Measurements from ENCODE around the gene HSFX3. TPM values are rescaled to one million over a fixed set of nuclear protein-coding genes. Genes with fewer than 3 reads are reported as not detected.
A peak's percentile ranks its signal among the peaks of the same experiment; 100 is the strongest.
"Not testable (repeated sequence)": the region's sequence is repeated elsewhere in the genome, so short reads cannot be mapped to it uniquely, and the experiment has no call there.

Gene HSFX3
- total RNA-seq, 1 donor from 2014 or later, result not detected

DNA sequence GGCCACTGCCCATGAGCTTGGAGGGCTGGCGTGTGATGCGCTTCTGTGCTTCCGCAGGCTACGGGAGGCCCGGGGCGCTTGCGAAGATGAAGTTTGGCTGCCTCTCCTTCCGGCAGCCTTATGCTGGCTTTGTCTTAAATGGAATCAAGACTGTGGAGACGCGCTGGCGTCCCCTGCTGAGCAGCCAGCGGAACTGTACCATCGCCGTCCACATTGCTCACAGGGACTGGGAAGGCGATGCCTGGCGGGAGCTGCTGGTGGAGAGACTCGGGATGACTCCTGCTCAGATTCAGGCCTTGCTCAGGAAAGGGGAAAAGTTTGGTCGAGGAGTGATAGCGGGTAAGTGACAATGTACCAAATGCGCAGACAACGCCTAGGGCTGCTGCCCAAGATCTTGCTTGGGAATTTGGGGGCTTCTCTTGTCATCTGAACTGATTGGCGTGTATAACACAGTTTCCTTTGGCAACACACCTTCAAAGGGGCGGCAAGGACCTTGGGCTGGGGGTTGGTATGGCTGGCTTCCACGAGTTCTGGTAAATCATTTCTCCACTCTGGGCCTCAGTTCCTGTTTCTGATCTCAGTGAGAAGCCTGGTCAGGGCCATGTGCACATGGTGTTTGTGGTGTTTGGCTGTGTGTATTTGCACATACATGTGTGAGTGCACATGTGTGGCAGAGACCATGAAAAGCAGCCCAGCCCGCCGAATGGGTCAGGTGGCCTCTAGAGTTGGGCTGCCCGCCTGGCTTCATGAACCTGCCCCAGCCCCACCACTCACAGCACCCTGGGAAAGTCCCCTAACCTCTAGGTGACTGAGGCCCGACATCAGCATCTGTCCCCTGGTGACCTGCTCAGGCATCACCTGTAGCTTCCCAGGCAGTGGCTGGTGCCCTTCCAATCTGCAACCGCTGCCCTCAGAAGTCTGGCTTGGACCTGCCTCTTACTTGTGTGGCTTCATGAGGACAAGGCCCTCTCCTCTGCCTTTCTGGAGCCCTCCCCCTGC is 3.9 kb downstream of the HSFX3 start:
- not testable (repeated sequence) for DNase-seq (ENCODE audit: low spot score)

DNA sequence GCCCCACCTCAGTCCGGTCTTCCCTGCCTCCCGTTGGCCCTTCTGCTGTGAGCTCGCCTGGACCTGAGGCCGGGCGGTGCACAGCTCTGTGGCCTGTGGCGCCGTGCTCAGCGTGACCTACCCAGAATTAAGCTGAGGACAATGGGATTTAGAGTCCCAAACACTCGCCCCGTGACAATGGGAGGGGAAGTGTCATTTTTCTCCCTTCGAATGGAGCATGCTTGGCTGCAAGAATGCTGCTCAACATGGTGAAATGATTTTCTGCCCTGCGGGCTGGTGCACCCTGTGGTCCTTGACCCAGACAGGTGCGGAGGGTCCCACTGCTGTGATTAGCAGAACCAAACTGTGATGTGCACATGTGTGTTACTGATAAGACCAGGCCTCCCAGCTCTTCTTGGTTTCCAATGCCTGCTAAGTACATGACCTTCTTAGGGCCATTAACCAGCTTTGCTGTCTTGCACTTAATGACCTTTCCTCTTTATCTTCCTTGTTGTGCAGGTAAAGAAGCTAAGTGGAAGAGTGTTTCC is 8.1 kb downstream of the HSFX3 start:
- DNase-seq (ENCODE audit: low spot score), result no peak

DNA sequence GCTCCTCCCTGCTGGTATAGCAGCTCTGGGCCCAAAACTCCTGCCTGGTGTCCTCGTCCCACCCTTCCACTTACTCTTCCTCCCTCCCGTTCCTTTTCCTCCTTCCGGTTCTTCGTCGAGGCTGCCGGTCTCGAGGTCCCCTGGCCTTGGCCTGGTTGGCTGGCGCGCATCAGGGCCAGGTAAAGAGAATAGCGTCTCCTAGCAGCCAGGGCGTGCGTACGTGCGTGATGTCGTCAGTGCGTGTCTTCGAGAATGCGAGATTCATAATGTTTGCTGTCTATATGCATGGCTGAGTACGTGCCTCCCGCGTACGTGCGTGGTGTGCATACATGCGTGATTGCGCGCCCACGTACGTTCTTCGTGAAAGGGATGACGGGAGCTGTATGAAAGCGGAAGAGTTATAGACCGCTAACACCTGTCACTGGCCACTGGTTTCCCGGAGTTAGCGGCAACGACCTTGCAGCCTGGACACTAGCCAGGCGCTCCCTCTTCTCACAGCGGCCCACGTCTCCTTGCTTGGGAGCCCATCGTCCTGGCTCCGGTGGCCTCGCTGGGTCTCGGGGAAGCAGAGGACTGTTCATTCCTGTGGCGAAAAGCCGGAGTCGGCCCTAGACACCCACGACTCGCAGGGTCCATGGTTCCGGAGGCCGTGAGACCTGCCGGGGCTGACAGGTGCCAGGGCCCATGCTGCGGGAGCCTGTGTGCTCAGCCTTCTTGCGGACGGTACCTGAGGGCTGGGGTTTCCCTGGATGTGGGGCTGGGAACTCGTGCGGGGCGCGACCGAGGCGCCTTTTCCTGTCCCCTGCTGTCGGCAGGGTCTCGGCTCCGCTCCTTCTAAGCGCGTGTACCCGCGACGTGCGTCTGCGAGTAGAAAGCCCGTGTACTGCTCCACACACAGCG is 8.9 kb downstream of the HSFX3 start, which contains the start of gene EOLA1:
TSS of gene EOLA1 (plus strand) at position 392 of the 900 bp plus-strand sequence. CDS start 4,619 bp downstream, outside the sequence.
- peak; percentile 89 for DNase-seq (ENCODE audit: low spot score)

DNA sequence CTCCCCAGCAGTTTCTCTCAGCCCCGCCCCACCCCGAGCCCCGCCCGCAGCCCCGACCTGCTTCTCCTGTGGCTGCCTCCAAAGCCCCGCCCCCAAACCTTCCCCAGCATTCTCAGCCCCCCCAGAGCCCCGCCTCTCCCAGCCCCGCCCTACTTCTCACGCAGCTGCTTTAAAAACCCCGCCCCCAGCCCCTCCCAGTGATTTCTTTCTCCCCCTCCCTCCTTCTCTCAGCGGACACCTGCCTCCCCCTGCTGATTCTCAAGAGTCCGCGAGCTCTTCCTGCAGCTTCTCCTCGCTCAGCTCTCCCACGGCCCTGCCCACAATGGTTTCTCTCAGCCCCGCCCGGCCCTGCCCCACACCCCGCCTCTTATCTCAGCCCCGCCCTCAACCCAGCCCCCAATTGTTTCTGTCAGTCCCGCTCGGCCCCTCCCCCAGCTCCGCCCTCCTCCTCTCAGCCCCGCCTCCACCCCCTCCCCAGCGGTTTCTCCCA is 9.5 kb downstream of the HSFX3 start:
- peak; percentile 93 for DNase-seq (ENCODE audit: low spot score)

DNA sequence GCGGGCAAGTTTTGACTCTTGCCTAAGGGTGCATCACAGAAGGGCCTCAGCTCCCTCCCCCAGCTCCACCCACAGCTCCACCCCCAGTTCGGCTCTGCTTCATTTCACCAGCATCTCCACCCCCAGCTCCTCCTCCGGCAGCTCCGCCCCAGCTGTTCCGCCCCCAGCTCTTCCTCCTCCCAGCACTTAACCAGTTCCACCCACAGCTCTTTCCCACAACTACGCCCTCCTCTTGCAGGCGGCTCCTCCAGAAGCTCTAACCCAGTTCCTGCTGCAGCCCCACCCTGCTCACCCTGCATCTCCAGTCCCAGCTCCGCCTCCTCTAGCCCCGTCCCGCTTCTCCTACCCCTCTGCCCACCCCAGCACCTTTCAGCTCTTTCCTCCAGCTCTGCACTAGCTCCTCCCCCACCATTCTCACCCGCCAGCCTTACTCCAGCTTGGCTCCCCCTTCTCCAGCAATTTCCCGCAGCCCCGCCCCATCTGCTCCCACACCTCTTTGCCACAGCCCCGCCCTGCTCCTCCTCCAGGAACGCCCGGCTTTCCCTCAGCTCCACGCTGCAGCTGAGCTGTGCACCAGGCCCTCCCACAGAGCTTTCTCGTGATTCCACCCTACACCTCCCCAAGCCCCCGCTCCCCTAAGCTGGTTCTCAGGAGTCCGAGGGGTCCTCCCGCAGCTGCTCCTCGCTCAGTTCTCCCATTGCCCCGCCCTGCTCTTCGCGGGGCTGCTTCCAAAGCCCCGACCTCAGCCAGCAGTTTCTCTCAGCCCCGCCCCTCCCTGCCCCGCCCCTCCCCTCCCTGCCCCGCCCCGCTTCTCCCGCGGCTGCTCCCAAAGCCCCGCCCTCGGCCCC is 10.2 kb downstream of the HSFX3 start:
- peak; percentile 87 for DNase-seq (ENCODE audit: low spot score)

DNA sequence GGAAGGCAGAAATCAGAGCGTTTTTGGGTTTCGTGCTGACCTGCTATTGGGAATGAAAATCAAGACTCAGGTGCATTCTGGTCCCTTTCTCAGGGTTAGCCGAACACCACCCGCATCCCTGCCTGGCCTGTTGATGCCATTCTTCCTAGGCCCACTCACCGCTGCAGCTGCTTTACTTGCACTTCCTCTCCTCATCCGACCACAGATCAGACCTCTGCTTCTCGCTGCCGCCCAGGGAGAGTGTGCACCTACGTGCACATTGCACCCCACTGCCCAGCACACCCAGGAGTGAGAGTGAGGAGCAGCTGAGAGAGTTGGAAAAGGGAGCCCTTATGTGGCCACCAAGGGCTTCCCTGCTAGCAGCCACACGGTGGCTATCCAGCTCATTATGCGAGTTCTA is 12.2 kb downstream of the HSFX3 start:
- not testable (repeated sequence) for DNase-seq (ENCODE audit: low spot score)

DNA sequence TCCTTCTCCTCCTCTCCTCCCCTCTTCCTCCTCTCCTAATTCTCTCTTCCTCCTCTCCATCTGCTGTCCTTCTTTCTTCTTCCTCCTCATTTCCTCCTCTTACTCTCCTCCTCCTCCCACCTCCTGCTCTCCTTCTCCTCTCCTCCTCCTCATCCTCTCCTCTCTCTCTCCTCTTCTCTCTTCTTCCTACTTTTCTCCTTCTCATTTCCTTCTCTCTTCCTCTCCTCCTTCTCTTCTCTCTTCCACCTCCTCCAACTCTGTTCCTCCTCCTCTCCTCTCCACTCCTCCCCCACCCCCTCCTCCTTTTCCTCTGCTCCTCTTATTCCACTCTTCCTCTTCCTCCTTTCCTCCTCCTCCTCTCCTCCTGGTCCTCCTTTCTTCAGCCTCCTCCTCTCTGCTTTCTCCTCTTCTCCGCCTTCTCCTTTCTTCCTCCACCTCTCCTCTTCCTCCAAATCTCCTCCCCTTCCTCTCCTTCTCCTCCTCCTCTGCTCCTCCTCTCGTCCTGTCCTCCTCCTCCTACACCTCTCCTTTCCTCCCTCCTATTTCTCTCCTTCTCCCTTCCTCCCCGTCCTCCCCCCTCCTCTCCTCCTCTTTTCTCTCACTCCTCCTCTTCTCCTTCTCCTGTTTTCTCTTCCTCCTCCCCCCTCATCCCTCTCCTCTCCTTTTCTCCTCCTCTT is 14.7 kb downstream of the HSFX3 start:
- not testable (repeated sequence) for DNase-seq (ENCODE audit: low spot score)

DNA sequence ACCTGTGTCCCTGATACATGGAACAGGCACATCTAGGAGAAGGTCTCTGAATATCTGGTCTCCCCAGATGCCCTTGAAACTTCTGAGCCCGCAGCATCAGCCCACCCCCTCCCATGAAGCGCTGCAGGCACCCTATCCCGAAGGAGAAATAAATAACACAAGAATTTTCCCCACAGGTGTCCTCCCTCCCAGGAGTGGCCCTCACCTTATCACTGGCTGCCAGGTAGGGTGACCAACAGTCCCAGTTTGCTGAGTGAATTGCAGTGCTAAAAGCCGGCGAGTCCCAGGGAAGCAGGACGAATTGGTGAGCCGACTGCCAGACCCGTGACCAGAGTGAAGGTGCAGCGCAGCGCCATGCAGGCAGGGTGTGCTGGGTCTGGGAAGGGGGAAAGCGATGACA is 15.7 kb downstream of the HSFX3 start:
- DNase-seq (ENCODE audit: low spot score), result not testable (repeated sequence)

DNA sequence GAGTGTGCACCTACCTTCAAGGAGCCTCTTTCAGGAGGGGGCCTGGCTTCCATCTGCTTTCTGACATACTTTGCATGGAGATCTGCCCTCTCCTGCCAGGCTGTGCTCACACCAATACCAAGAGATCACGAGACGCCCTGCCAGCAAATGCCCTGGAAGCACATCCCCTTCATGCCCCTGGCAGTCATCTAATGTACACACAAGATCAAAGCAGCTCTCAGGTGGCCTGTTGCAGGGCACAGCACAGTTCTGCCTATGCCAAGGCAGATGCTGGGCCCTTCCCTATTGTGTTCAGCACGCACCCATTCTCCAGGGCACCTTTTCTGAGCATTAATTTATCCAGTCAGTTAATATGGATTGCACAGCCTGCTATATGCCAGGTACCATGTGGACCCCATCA is 16.9 kb downstream of the HSFX3 start:
- not testable (repeated sequence) for DNase-seq (ENCODE audit: low spot score)

DNA sequence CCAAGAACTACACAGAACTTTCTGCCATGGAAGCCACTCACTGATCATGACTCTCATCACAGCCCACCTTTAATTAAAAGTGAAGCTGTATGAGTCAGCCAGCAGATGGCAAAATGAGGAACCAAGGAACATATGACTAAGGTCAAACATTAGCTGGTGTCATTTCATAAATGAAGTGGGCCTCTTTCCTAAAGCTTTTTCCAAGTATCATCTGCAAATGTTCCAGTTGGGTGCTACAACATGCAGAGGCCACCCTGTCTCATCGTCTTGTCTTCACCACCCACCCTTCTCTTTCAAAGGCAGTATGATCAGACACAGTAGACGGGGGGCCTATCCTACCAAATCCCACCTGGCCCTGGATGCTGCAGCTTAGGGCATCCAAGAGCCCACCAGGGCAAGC is 18.1 kb downstream of the HSFX3 start:
- DNase-seq (ENCODE audit: low spot score), result no peak

DNA sequence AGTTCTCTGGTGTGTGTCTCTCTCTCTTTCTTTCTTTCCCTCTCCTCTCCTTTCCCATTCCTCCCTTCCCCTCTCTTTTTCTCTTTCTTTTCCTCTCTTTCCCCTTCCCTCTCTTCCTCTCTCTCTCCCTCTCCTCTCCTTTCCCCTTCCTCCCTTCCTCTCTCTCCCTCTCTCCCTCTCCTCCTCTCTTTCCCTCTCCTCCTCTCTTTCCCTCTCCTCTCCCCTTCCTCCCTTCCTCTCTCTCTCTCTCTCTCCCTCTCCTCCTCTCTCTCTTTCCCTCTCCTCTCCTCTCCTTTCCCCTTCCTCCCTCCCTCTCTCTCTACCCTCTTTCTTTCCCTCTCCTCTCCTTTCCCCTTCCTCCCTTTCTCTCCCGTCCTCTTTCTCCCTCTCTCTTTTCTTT is 21.3 kb downstream of the HSFX3 start:
- DNase-seq (ENCODE audit: low spot score), result no peak

DNA sequence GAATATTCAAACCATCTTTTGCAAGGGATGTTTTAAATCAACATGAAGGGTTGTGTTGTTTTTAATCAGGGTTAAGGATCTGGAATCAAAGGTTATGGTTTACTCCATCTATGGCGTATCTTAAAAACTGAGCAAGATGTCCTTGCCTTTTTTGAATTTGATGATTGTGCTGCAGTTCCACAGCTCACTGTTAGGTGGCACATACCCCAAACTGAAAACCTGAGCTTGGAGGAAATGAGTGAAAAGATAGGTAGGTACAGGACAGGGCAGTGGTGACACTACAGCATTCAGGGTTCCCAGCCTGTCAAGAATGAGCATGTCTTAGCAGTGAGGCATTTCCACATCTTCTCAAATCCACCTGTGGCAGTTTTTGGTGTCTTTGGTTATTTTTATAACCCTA is 22.0 kb downstream of the HSFX3 start:
- DNase-seq (ENCODE audit: low spot score), result no peak

DNA sequence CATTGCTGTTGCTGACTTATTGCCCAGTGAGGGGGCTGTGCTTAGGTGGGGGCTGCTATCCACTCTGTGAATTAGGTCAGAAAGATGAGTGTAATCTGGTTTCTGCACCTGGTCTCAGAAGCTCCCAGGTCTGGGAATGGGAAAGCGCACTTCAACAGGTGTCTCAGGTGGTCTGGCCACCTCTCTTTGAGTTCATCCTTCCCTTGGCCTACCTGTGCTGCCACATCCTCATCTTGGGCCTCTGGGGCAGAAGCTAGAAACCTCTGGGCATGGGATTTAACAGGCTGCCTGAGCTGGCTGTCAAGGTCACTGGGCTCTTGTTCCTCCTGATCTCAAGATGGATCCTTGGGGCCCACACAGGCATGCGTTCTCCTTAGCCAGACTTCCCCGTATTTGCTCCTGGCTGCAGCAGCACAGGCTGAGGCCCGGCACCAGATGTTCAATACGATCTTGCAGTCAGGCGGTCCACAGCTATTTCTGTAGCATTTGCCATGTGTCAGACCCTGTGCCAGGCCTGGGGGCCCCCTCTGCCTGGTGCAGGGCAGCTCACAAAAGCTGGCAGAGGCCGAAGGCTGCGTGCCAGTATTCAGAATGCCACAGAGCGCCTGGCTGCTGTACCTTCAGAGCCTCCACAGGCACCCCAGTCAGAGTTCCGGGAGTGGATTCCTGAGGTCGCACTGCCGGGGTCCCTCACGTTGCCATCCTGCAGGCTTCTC is 23.2 kb downstream of the HSFX3 start:
- DNase-seq (ENCODE audit: low spot score), result not testable (repeated sequence)

DNA sequence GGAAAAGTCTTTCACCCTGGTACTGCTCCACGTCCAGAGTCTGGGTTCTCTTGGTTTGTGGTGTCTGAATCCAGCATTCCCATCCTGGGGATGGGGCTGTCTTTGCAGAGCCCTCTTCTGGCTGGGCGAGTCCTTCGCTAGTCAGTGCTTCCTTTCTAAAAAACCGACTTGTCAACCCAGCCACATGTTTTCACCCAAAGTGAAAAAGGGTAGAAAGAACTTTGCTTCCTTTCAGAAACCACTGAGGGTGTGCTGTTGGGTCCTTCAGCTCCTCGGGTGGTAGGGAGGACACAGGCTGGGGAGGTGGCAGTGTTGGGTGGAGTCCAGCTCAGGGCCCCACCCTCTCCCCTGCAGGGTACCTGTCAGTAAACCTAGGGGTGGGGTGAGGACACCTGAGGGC is 23.8 kb downstream of the HSFX3 start:
- not testable (repeated sequence) for DNase-seq (ENCODE audit: low spot score)

DNA sequence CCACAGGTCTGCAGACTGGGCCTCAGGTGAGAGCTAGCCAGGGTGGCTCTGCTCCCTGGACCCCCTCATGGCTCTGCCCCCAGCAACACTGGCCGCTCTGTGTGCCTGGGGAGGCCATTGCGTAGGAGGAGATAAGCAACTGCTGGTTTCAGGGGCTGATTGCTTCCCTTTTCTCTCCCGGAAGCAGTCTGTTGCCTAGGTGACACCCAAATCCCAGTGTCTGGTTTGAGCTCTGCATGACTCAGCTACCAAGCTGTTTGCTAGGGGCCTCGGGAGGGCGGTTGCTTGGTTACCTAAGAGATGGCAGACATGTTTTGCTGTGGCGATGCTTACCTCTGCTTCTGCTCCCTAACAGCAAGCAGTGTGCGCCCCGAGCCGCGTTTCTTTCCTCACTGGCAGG is 24.3 kb downstream of the HSFX3 start:
- peak; percentile 35 for DNase-seq (ENCODE audit: low spot score)

DNA sequence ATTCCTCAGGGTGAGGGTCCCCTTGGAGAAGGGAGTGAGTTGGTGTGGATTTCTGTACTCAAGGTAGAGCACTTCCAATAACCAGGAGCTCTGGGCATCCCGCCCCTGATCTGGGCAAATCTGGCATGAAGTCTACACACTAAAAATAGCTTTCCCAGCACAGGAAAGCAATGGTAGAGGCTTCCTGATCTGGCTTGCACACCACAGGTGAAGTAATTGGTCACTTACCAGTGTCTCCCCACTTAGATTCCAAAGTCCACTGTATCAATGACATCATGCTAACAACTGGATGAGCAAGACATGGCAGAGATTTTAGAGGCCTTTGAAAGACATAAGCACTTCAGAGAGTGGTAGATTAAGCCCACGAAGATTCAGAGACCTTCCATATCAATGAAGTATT is 26.8 kb downstream of the HSFX3 start:
- peak; percentile 48 for DNase-seq (ENCODE audit: low spot score)

DNA sequence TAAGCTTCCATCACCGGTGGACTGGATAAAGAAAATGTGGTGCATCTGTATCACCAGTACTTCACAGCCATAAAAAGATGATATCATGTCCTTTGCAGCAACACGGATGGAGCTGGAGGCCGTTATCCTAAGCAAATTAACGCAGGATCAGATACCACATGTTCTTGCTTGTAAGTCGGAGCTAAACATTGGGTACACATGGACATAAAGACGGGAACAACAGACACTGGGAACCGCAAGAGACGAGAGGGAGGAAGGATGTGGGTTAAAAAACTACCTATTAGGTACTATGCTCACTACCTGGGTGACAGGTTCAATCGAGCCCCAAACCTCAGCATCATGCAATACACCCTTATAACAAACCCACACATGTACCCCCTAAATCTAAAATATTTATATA is 28.3 kb downstream of the HSFX3 start:
- no peak for DNase-seq (ENCODE audit: low spot score)

DNA sequence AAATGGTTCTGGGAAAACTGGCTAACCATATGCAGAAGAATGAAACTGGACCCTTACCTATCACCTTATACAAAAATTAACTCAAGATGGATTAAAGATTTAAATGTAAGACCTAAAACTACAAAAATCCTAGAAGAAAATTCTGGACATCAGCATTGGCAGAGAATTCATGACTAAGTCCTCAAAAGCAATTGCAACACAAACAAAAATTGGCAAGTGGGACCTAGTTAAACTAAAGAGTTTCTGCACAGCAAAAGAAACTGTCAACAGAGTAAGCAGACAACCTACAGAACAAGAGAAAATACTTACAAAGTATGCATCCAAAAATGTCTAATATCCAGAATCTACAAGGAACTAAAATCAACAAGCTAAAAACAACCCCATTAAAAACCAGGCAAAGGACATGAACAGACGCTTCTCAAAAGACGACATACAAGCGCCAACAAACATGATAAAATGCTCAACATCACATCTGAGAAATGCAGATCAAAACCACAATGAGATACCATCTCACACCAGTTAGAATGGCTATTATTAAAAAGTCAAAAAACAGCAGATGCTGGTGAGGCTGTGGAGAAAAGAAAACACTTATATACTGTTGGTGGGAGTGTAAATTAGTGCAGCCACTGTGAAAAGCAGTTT is 29.0 kb downstream of the HSFX3 start:
- not testable (repeated sequence) for DNase-seq (ENCODE audit: low spot score)

DNA sequence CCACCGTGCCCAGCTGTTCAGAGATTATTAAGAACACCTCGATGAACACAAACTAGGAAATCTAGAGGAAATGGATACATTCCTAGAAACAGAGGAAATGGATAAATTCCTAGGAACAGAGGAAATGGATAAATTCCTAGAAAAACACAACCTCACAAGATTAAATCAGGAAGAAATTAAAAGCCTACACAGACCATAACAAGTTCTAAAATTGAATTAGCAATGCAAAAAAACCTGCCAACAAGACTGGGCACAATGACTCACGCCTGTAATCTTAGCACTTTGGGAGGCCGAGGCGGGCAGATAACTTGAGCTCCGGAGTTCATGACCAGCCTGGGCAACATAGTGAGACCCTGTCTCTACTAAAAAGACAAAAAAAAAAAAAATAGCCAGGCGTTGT is 31.5 kb downstream of the HSFX3 start:
- no peak for DNase-seq (ENCODE audit: low spot score)
